PC-9 (cell line): ENCODE measurements around the gene STPG1. TPM values are rescaled to one million over a fixed set of nuclear protein-coding genes. Genes with fewer than 3 reads are reported as not detected.
A peak's percentile ranks its signal among the peaks of the same experiment; 100 is the strongest.

Source experiments
- BruUV-seq: library from RNA; stranded (reverse); fragments of 400-500 nt; replicated peaks from 2 replicates; lab custom pipeline; 2021; lab: Mats Ljungman, UMichigan
- CTCF ChIA-PET: fragments of 300-600 bp; sonication (Branson Sonifier 250); formaldehyde crosslinking; loops from one replicate; lab custom pipeline; 2022; ENCODE audit warnings: antibody characterized with exemption; lab: Charles Lee
- POLR2A ChIA-PET: fragments of 300-600 bp; sonication (Branson Sonifier 250); formaldehyde crosslinking; loops from one replicate; lab custom pipeline; 2022; ENCODE audit warnings: antibody characterized with exemption; ENCODE audit not compliant: unreplicated experiment; lab: Charles Lee
- DNase-seq, 2 experiments: peaks; one replicate each; pipeline versions ENCODE4 v3.0.0 to v3.0.0-alpha.2; 2015 to 2022; ENCODE audit warnings: mixed read lengths in 1 of 2
- H2AFZ ChIP-seq: fragments of 200-600 bp; sonication (generic); 2 replicates; pipeline ENCODE4 v1.8.1; 2017; ENCODE audit warnings: antibody characterized with exemption
- H3F3A ChIP-seq: fragments of 200-600 bp; sonication (generic); 2 replicates; pipeline ENCODE4 v1.8.1; 2017; ENCODE audit warnings: antibody characterized with exemption, mild to moderate bottlenecking, low read depth; ENCODE audit not compliant: insufficient read depth
- H3K27ac ChIP-seq: fragments of 200-600 bp; sonication (generic); 2 replicates; pipeline ENCODE4 v1.6.1; 2016; ENCODE audit warnings: mixed run types
- H3K27me3 ChIP-seq: fragments of 200-600 bp; sonication (generic); 2 replicates; pipeline ENCODE4 v1.6.1; 2016; ENCODE audit warnings: low read depth, mixed run types; ENCODE audit not compliant: insufficient read depth
- H3K36me3 ChIP-seq: fragments of 200-600 bp; sonication (generic); 2 replicates; pipeline ENCODE4 v1.6.1; 2016; ENCODE audit warnings: low read depth, mixed run types
- H3K4me1 ChIP-seq: fragments of 200-600 bp; sonication (generic); replicated peaks from 2 replicates; pipeline ENCODE4 v1.6.1; 2016; ENCODE audit warnings: mixed run types; ENCODE audit not compliant: insufficient read depth
- H3K4me2 ChIP-seq: fragments of 200-600 bp; sonication (generic); 2 replicates; pipeline ENCODE4 v1.6.1; 2017; ENCODE audit warnings: mixed run types
- H3K4me3 ChIP-seq: fragments of 200-600 bp; sonication (generic); 2 replicates; pipeline ENCODE4 v1.6.1; 2016; ENCODE audit warnings: mixed run types
- H3K79me2 ChIP-seq: fragments of 200-600 bp; sonication (generic); 2 replicates; pipeline ENCODE4 v1.6.1; 2017; ENCODE audit warnings: low read depth, mixed run types
- H3K9me2 ChIP-seq: fragments of 200-600 bp; sonication (generic); 2 replicates; pipeline ENCODE4 v1.8.1; 2017; ENCODE audit warnings: mild to moderate bottlenecking; ENCODE audit not compliant: insufficient read depth
- H3K9me3 ChIP-seq: fragments of 200-600 bp; sonication (generic); 2 replicates; pipeline ENCODE4 v1.8.1; 2016; ENCODE audit warnings: low read depth; ENCODE audit not compliant: insufficient read depth
- H4K20me1 ChIP-seq: fragments of 200-600 bp; sonication (generic); 2 replicates; pipeline ENCODE4 v1.8.1; 2017; ENCODE audit not compliant: insufficient read depth
- EZH2 ChIP-seq: fragments of 200-600 bp; sonication (generic); IDR thresholded peaks from 2 replicates; pipeline ENCODE4 v1.8.0; 2017; ENCODE audit warnings: antibody characterized with exemption, low read depth
- intact Hi-C: fragments of 100-400 bp; cut with micrococcal nuclease; formaldehyde crosslinking; loops from one replicate; pipeline ENCODE4 v1.10.0; 2022; ENCODE audit not compliant: unreplicated experiment
- total RNA-seq: library from RNA; stranded (reverse); gene quantifications from 2 replicates; pipeline ENCODE4 v1.2.3, GENCODE V29; 2021
- TF ChIP-seq, protein P1 (sequence below): fragments of 200-600 bp; sonication (generic); conservative IDR thresholded peaks from 2 replicates; pipeline ENCODE4 v1.6.1; 2017; ENCODE audit warnings: mixed run types, antibody characterized with exemption, mild to moderate bottlenecking, moderate library complexity

The STPG1 gene
- total RNA-seq, 1 experiment from 2014 or later, result 11.4 TPM

DNA sequence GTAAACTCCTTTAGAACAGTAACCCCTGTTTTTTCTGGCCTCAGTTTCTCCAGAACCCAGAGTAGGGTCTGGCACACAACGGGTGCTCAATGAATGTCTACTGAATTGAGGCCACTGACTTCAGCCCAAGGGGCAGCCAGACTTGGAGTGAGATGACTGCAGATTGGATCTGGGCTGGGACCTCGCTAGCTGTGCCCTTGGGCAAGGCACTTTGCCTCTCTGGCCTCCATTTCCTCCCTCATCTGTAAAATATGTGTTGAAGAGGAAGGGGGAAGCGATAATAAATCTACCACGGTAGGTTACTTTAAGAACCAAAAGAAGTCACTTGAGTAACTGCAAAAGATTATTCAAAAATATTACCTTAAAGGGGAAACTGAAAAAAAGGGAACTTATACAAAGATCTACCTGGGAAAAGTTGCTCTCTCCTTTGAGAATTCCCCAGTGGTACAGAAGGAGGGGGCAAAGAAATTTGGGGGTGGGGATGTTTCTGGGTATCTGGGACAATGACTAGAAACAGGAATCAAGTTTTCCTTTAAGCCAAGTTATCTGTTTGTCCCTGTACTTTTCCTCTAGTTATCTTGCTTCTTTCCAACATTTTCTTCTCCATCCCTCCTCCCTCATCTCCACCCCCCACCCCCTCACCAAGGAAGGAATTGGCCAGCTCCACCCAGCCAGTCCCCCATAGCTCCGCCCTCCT, 94.8 kb downstream of the STPG1 start:
- Histone ChIP-seq H4K20me1 (no peaks in the 10 kb centered on the region), H3K27ac (peak overlapping the region; percentile 98), H2AFZ (no peak overlapping the region), H3K79me2 (peaks cover 33% of the 10 kb centered on the region), H3K9me2 (no peaks in the 10 kb centered on the region), H3K4me1 (peaks cover 60% of the 10 kb centered on the region), H3K9me3 (no peaks in the 10 kb centered on the region), H3K4me3 (peak overlapping the region; percentile 59; the same call in 1 of the 2 replicates), H3K36me3 (no peaks in the 10 kb centered on the region), H3K27me3 (no peaks in the 10 kb centered on the region), H3F3A (peaks cover 44% of the 10 kb centered on the region), H3K4me2 (peak overlapping the region; percentile 96)
- TF ChIP-seq, protein P1, sequence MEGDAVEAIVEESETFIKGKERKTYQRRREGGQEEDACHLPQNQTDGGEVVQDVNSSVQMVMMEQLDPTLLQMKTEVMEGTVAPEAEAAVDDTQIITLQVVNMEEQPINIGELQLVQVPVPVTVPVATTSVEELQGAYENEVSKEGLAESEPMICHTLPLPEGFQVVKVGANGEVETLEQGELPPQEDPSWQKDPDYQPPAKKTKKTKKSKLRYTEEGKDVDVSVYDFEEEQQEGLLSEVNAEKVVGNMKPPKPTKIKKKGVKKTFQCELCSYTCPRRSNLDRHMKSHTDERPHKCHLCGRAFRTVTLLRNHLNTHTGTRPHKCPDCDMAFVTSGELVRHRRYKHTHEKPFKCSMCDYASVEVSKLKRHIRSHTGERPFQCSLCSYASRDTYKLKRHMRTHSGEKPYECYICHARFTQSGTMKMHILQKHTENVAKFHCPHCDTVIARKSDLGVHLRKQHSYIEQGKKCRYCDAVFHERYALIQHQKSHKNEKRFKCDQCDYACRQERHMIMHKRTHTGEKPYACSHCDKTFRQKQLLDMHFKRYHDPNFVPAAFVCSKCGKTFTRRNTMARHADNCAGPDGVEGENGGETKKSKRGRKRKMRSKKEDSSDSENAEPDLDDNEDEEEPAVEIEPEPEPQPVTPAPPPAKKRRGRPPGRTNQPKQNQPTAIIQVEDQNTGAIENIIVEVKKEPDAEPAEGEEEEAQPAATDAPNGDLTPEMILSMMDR, result no peak
- TF ChIP-seq EZH2, result no peak
- ChIA-PET CTCF (no interaction called here), POLR2A (interaction anchor here (0.5 to 1.1 kb wide), 2 partner anchors 33 to 65 kb away, joined by 5 read pairs; no protein-coding TSS in a partner anchor)
- no peak for DNase-seq
- intact Hi-C loops, result loop anchor here (1.0 to 5.0 kb wide), 3 partner anchors 36 to 101 kb away; no protein-coding TSS in a partner anchor
- no TSS peak for BruUV-seq

DNA sequence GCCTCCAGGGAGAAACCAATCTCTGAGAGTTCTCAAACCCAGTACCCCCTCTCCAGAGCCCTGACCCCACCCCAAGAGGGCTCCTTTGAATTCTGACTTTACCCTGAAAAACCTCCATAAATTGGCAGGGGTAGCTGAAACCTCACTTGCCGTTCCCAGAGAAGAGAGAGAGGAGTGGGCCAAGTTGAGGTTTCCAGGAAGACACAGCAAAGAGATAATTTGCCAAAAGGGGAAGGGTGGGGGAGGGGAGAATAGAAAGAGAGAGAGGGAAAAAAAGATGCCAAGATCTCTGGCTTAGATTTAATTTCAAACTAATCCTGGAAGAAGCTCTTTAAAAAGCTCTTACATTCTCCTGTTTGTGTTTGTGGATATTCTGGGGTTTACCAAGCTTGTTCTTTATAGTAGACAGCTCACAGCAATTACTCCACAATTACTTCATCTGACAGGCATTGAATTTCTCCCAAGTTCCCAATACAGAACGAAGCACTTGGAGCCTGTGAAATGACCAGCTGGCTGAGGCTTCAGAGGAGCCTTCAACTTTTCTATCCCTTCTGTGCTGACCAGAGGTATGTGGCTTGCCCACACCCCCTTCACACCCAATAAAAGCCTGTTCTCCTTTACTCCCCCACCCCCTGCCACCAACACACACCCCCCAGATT, 95.5 kb downstream of the STPG1 start:
- Histone ChIP-seq H3K79me2 (peaks cover 26% of the 10 kb centered on the region), H4K20me1 (no peaks in the 10 kb centered on the region), H3K4me1 (peaks cover 54% of the 10 kb centered on the region), H3K4me2 (peak overlapping the region; percentile 96), H3K9me3 (no peaks in the 10 kb centered on the region), H3K27me3 (no peaks in the 10 kb centered on the region), H3K9me2 (no peaks in the 10 kb centered on the region), H2AFZ (no peak overlapping the region), H3F3A (peaks cover 44% of the 10 kb centered on the region), H3K4me3 (no peak overlapping the region; the same call in 1 of the 2 replicates), H3K27ac (peak overlapping the region; percentile 98; the same call in 1 of the 2 replicates), H3K36me3 (no peaks in the 10 kb centered on the region)
- intact Hi-C loops, result loop anchor here (2.0 to 5.0 kb wide), 2 partner anchors 35 to 101 kb away; no protein-coding TSS in a partner anchor
- BruUV-seq, result no TSS peak
- DNase-seq, result no peak
- TF ChIP-seq, protein P1, result no peak
- TF ChIP-seq EZH2, result no peak
- ChIA-PET POLR2A (no interaction called here), CTCF (no interaction called here)

DNA sequence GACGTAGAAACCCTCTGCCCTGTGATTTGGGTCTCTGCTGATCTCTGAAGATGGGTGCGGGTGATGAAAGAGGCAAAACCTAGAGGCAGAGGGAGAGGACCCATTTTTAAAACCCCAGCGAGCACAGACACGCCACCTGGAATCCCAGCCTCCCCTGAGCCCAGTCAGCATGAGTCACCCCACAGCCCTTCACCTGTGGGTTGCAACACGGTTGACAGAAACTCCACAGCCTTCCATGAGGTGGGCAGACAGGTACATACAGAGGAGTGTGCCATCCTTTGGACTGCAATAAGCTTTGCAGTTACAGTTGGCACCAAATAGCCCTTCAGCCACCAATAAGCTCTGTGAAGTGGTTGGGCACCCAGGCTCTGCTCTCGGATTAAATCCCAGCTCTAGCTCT, 96.5 kb downstream of the STPG1 start:
- TF ChIP-seq EZH2, result no peak
- TF ChIP-seq, protein P1, result no peak; the same call in 1 of the 2 replicates
- BruUV-seq, result no TSS peak
- ChIA-PET POLR2A (no interaction called here), CTCF (interaction anchor here (0.6 kb wide), 1 partner anchor 51 kb away, joined by 3 read pairs; no protein-coding TSS in a partner anchor)
- Histone ChIP-seq H3K9me2 (no peaks in the 10 kb centered on the region), H3K36me3 (no peaks in the 10 kb centered on the region), H2AFZ (no peak overlapping the region), H3K9me3 (no peaks in the 10 kb centered on the region), H3K4me2 (peak overlapping the region; percentile 96), H3K27me3 (no peaks in the 10 kb centered on the region), H3F3A (peaks cover 39% of the 10 kb centered on the region), H3K4me3 (no peak overlapping the region), H3K79me2 (peaks cover 19% of the 10 kb centered on the region), H4K20me1 (no peaks in the 10 kb centered on the region), H3K27ac (peak overlapping the region; percentile 98), H3K4me1 (peaks cover 47% of the 10 kb centered on the region)
- peak; percentile 61 to 84 for DNase-seq
- intact Hi-C loops, result loop anchor here (5.0 kb wide), 1 partner anchor 100 kb away; no protein-coding TSS in a partner anchor
